GM12873 (cell line): ENCODE measurements around the gene ADIPOR2.

Experiments used
- CTCF ChIP-seq: IDR thresholded peaks from 2 replicates; pipeline ENCODE4 v1.5.1; 2012; ENCODE audit warnings: low read depth, mild to moderate bottlenecking, moderate library complexity, low read length, control low read depth; ENCODE audit not compliant: insufficient read depth; ENCODE audit errors: missing control alignments

Gene ADIPOR2

DNA sequence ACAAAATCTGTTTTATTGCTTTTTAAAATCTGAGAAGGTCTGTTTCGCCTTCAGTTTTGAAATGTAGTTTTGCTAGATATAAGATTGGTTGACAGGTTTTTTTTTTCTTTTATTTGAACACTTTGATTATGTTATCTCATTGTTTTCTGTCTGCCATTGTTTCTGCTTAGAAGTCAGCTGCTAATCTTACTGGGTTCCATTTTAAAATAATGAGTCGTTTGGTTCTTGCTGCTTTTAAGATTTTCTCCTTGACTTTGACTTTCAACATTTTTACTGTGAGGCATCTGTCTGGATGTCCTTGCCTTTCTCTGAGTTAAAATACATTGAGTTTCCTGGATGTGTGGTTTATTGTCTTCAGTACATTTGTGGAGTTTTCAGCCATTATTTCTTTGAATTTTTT, 56.7 kb downstream of the ADIPOR2 start:
- no peak for TF ChIP-seq CTCF

DNA sequence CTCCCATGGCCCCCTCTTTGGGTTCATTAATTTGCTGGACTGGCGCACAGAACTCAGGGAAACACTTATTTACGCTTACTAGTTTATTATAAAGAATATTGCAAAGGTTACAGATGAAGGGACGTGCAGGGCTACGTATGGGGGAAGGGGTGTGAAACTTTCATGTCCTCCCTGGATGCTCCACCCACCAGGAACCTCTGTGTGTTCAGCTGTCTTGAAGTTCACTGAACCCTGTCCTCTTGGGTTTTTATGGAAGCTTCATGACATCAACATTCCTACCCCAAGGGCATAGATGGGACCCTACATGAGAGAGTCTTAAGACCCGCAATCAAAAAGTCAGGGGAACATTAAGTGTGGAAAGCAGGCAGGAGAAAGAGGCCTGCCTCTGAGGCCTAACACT, 58.1 kb downstream of the ADIPOR2 start:
- TF ChIP-seq CTCF, result no peak

GRCh38 chr12:1750300-1750699, 59.4 kb downstream of the ADIPOR2 start:
- no peak for TF ChIP-seq CTCF

DNA sequence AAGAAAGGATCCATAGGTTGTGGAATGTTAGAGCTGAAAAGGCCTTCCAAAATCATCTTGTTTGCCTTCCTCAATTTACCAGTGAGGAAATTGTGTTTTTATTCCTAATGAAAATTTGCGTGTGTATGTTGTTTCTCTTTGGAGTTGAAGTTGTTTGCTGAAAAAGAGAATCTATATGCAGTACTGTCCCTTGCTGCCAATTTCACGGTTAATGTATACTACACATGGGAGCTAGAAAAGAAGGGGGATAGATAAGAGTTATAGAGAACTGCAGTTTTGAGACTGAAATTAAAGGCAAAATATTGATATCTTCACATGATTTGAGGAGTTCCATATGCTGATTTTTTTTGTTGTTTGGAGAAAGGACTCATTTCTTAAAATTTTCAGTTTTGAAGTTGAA, 67.5 kb downstream of the ADIPOR2 start:
- TF ChIP-seq CTCF, result no peak

DNA sequence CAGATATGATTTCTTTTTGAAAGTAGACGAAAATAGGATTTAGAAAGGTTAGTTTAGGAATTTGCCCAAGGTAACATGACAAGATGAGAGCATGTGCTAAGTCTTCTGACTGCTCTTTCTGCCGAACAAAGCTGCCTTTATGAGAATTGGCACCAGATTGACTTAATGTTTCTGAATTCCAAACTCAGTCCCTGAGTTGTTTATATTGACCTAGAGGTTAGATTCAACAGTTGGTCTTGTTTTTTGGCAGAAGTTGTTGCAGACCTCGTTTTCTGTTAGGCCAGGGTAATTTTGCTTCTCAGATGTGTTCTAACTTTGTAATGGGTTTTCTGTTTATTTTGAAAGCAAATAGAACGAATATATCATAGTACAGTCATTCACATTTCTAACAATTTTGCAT, 68.0 kb downstream of the ADIPOR2 start:
- TF ChIP-seq CTCF, result no peak

GRCh38 chr12:1760566-1761382, 69.9 kb downstream of the ADIPOR2 start:
- TF ChIP-seq CTCF, result no peak

DNA sequence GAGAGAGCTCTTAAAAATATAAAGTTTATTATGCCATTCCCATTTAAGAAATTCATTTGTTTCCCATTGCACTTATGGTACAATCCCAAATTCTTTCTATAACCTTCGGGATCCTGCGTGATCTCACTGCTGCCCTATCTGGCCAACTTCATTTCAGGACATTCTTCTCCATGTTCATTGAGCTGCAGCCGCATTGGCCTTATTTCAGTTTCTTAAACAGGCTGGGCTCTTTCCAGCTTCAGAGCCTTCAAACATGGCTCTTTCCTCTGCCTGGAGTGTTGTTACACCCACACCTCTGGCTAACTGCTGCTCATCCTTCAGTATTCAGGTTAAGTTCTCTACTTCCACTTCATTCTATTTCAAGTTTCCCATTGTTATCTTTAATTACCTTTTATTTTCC, 71.0 kb downstream of the ADIPOR2 start:
- TF ChIP-seq CTCF, result no peak

DNA sequence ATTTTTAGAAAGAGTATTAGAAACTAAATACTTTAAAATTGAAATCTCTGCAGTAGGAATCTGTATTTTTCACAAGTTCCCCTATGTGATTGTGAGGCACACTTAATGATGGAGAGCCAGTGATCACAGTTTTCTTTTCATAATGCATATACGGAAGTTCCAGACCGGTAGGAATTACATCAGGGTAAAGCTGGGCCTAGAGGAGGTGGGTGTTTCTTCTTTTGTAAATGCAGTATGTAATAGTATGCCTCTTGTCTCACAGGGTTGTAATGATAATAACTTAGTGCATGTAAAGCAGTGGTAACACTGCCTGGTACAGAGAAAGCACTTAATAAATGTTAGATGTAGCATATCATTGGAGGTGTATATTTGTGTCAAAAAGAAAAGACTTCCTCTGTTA, 72.3 kb downstream of the ADIPOR2 start:
- no peak for TF ChIP-seq CTCF
